ENCODE measurements around the gene MYO5C.

DNA sequence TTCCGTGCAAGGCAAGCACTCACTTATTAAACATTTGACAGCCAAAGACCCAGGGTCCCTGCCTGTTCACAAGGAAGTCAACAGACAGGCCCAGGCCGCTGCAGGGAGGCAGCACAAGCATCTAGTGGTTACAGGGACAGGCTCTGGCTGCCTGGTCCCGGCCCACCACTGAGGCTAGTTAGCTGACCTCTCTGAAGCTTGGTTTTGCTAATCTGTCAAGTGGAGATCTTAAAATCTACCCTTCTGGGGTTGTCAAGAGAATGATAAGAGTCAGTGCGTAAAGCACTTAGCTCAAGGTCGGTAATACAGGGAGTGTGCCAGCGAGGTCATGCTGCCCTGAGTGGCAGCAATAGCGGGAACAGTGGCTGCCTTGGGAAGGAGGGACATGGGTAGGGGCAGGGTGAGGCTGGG is 110.4 kb downstream of the MYO5C start:
- TF ChIP-seq CTCF (IDR thresholded peaks at IDR 0.05 in 4 of 5, conservative IDR thresholded peaks at IDR 0.05 in 1 of 5) (no peak), POLR2A (IDR thresholded peaks at IDR 0.05) (no peak)

Measured in gastrocnemius medialis (tissue), 4 donors.